ENCODE data around the gene ANK3. TPM values are rescaled to one million over a fixed set of nuclear protein-coding genes. Genes with fewer than 3 reads are reported as not detected.

ANK3 gene
- polyA plus RNA-seq, 1 donor from 2014 or later = 114 TPM

DNA sequence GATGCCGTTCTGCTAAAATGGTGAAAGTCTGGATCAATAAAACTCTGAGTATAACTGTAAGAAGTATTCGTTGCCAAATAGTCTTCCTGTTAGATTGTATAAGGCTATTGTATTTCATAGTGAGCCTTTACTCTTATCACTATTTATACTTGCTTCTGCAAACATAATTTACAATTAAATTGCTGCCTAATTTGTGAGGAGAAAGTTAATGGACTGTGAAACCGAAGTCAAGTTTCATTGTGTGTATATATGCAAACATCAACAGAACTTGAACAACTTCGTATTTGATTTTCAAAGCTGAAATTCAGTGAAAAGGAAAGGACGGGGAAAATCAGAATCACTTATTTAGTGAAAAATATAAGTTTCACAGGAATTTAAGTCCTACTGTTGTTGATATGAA lies 347.4 kb downstream of the ANK3 start:
- no peaks in the 10 kb centered on the region for H3K79me2 ChIP-seq (replicated peaks; ENCODE audit: insufficient read depth, low read length)
- H2AFZ ChIP-seq (ENCODE audit: low read depth, low read length) = no peak overlapping the region
- H3K27ac ChIP-seq (ENCODE audit: low read length) = no peak overlapping the region
- no peaks in the 10 kb centered on the region for H3K27me3 ChIP-seq (ENCODE audit: insufficient read depth, low read depth, low read length)
- no peaks in the 10 kb centered on the region for H3K9me2 ChIP-seq (ENCODE audit: insufficient read depth, low read length)
- no peaks in the 10 kb centered on the region for H3K9me3 ChIP-seq (ENCODE audit: low read length)
- no peak overlapping the region for H3K4me2 ChIP-seq (ENCODE audit: low read length)
- H3K36me3 ChIP-seq (ENCODE audit: insufficient read depth, low read length) = peaks cover 19% of the 10 kb centered on the region
- TF ChIP-seq, protein P1, sequence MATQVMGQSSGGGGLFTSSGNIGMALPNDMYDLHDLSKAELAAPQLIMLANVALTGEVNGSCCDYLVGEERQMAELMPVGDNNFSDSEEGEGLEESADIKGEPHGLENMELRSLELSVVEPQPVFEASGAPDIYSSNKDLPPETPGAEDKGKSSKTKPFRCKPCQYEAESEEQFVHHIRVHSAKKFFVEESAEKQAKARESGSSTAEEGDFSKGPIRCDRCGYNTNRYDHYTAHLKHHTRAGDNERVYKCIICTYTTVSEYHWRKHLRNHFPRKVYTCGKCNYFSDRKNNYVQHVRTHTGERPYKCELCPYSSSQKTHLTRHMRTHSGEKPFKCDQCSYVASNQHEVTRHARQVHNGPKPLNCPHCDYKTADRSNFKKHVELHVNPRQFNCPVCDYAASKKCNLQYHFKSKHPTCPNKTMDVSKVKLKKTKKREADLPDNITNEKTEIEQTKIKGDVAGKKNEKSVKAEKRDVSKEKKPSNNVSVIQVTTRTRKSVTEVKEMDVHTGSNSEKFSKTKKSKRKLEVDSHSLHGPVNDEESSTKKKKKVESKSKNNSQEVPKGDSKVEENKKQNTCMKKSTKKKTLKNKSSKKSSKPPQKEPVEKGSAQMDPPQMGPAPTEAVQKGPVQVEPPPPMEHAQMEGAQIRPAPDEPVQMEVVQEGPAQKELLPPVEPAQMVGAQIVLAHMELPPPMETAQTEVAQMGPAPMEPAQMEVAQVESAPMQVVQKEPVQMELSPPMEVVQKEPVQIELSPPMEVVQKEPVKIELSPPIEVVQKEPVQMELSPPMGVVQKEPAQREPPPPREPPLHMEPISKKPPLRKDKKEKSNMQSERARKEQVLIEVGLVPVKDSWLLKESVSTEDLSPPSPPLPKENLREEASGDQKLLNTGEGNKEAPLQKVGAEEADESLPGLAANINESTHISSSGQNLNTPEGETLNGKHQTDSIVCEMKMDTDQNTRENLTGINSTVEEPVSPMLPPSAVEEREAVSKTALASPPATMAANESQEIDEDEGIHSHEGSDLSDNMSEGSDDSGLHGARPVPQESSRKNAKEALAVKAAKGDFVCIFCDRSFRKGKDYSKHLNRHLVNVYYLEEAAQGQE (IDR thresholded peaks at IDR 0.05; ENCODE audit: borderline replicate concordance) = no peak
- TF ChIP-seq MXI1 (conservative IDR thresholded peaks at IDR 0.05; ENCODE audit: poor library complexity, severe bottlenecking) (no peak), SMC3 (conservative IDR thresholded peaks at IDR 0.05; ENCODE audit: poor library complexity) (no peak), EZH2 (IDR thresholded peaks at IDR 0.05; ENCODE audit: borderline replicate concordance, insufficient read depth, low read length, poor library complexity, severe bottlenecking) (no peak), TAF1 (IDR thresholded peaks at IDR 0.05; ENCODE audit: low read depth) (no peak), RAD21 (conservative IDR thresholded peaks at IDR 0.05) (no peak), POLR2AphosphoS5 (IDR thresholded peaks at IDR 0.05) (no peak), EP300 (conservative IDR thresholded peaks at IDR 0.05; ENCODE audit: poor library complexity, severe bottlenecking) (no peak)
- TF ChIP-seq, protein P2, sequence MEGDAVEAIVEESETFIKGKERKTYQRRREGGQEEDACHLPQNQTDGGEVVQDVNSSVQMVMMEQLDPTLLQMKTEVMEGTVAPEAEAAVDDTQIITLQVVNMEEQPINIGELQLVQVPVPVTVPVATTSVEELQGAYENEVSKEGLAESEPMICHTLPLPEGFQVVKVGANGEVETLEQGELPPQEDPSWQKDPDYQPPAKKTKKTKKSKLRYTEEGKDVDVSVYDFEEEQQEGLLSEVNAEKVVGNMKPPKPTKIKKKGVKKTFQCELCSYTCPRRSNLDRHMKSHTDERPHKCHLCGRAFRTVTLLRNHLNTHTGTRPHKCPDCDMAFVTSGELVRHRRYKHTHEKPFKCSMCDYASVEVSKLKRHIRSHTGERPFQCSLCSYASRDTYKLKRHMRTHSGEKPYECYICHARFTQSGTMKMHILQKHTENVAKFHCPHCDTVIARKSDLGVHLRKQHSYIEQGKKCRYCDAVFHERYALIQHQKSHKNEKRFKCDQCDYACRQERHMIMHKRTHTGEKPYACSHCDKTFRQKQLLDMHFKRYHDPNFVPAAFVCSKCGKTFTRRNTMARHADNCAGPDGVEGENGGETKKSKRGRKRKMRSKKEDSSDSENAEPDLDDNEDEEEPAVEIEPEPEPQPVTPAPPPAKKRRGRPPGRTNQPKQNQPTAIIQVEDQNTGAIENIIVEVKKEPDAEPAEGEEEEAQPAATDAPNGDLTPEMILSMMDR (IDR thresholded peaks at IDR 0.05; ENCODE audit: poor library complexity, severe bottlenecking) = no peak
- no peak overlapping the region for H3K4me3 ChIP-seq (ENCODE audit: low read length)
- no peak overlapping the region for H3K9ac ChIP-seq (ENCODE audit: low read length)
- no peaks in the 10 kb centered on the region for H4K20me1 ChIP-seq (ENCODE audit: insufficient read depth)
- H3F3A ChIP-seq (ENCODE audit: insufficient read depth, low read length, poor library complexity, severe bottlenecking) = no peaks in the 10 kb centered on the region

DNA sequence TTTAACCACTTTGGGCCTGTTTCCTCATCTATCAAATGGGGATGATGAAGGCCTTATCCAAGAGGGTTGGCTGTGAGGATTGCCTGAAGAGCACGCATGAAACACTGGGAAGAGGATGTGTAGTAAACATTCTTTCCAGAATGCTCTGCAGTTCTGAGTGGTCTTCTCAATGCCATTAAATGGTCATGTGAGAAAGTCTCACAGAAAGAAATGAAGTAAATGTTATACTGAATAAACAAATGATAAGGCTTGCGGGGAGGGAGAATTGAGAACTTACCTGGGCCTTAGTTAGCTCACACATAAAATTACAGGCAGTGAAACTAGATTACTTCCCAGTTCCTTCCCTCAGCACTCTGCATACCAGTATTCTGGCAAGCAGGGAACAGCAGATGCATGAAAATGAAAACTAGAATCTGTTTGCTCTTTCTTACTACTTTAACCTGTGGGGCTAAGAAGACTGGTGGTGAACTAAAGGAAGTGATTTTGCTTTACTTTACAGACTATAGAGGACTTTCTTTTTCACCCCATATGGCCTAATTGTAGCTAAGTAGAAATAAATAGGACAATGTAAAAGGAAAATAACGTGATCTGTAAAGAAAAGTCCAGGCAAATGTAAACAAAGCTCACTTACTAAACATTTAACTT lies 348.1 kb downstream of the ANK3 start:
- no peak overlapping the region for H2AFZ ChIP-seq (ENCODE audit: low read depth, low read length)
- no peak overlapping the region for H3K9ac ChIP-seq (ENCODE audit: low read length)
- H3K79me2 ChIP-seq (replicated peaks; ENCODE audit: insufficient read depth, low read length) = no peaks in the 10 kb centered on the region
- H4K20me1 ChIP-seq (ENCODE audit: insufficient read depth) = no peaks in the 10 kb centered on the region
- no peak overlapping the region for H3K4me3 ChIP-seq (ENCODE audit: low read length)
- H3K27ac ChIP-seq (ENCODE audit: low read length) = no peak overlapping the region
- TF ChIP-seq RAD21 (conservative IDR thresholded peaks at IDR 0.05) (no peak), TAF1 (IDR thresholded peaks at IDR 0.05; ENCODE audit: low read depth) (no peak), EZH2 (IDR thresholded peaks at IDR 0.05; ENCODE audit: borderline replicate concordance, insufficient read depth, low read length, poor library complexity, severe bottlenecking) (no peak), MXI1 (conservative IDR thresholded peaks at IDR 0.05; ENCODE audit: poor library complexity, severe bottlenecking) (no peak), SMC3 (conservative IDR thresholded peaks at IDR 0.05; ENCODE audit: poor library complexity) (no peak), EP300 (conservative IDR thresholded peaks at IDR 0.05; ENCODE audit: poor library complexity, severe bottlenecking) (no peak), POLR2AphosphoS5 (IDR thresholded peaks at IDR 0.05) (no peak)
- TF ChIP-seq, protein P2 (IDR thresholded peaks at IDR 0.05; ENCODE audit: poor library complexity, severe bottlenecking) = no peak
- TF ChIP-seq, protein P1 (IDR thresholded peaks at IDR 0.05; ENCODE audit: borderline replicate concordance) = no peak
- no peak overlapping the region for H3K4me2 ChIP-seq (ENCODE audit: low read length)
- H3K9me2 ChIP-seq (ENCODE audit: insufficient read depth, low read length) = no peaks in the 10 kb centered on the region
- H3K27me3 ChIP-seq (ENCODE audit: insufficient read depth, low read depth, low read length) = no peaks in the 10 kb centered on the region
- H3K9me3 ChIP-seq (ENCODE audit: low read length) = no peaks in the 10 kb centered on the region
- peaks cover 22% of the 10 kb centered on the region for H3K36me3 ChIP-seq (ENCODE audit: insufficient read depth, low read length)
- no peaks in the 10 kb centered on the region for H3F3A ChIP-seq (ENCODE audit: insufficient read depth, low read length, poor library complexity, severe bottlenecking)
